Measurements from ENCODE around the gene SLC22A3.
A peak's percentile ranks its signal among the peaks of the same experiment; 100 is the strongest.

SLC22A3 gene

GRCh38 chr6:160321729-160322505 lies 26.3 kb upstream of the SLC22A3 start:
- ChIA-PET POLR2A (no interaction called here), CTCF (no interaction called here)

GRCh38 chr6:160327981-160328380 lies 20.2 kb upstream of the SLC22A3 start:
- DNase-seq (ENCODE audit: extremely low spot score): no peak
- TF ChIP-seq SP1 (IDR thresholded peaks at IDR 0.05) (no peak), FOXM1 (IDR thresholded peaks at IDR 0.05; ENCODE audit: borderline replicate concordance) (no peak), CTBP1 (IDR thresholded peaks at IDR 0.05; ENCODE audit: borderline replicate concordance) (no peak), SUZ12 (IDR thresholded peaks at IDR 0.05) (no peak), ARNT (IDR thresholded peaks at IDR 0.05) (no peak), FOXA1 (IDR thresholded peaks at IDR 0.05) (no peak), ZNF384 (IDR thresholded peaks at IDR 0.05) (no peak), ELF4 (IDR thresholded peaks at IDR 0.05) (no peak)
- TF ChIP-seq, protein P1, sequence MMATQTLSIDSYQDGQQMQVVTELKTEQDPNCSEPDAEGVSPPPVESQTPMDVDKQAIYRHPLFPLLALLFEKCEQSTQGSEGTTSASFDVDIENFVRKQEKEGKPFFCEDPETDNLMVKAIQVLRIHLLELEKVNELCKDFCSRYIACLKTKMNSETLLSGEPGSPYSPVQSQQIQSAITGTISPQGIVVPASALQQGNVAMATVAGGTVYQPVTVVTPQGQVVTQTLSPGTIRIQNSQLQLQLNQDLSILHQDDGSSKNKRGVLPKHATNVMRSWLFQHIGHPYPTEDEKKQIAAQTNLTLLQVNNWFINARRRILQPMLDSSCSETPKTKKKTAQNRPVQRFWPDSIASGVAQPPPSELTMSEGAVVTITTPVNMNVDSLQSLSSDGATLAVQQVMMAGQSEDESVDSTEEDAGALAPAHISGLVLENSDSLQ (IDR thresholded peaks at IDR 0.05): no peak
- ChIA-PET POLR2A (no interaction called here), CTCF (interaction anchor here (0.7 kb wide), 1 partner anchor 190 kb away, joined by 11 read pairs; no protein-coding TSS in a partner anchor)

More at GRCh38 chr6:160321729-160322505, 26.3 kb upstream of the SLC22A3 start:
- no peak for TF ChIP-seq FOXA1 (IDR thresholded peaks at IDR 0.05)
- TF ChIP-seq NFRKB (IDR thresholded peaks at IDR 0.05): no peak
- no peak for TF ChIP-seq BHLHE40 (IDR thresholded peaks at IDR 0.05; ENCODE audit: borderline replicate concordance)
- TF ChIP-seq SUZ12 (IDR thresholded peaks at IDR 0.05): no peak
- no peak for TF ChIP-seq TARDBP (IDR thresholded peaks at IDR 0.05)
- TF ChIP-seq FOXK2 (IDR thresholded peaks at IDR 0.05): no peak
- no peak for TF ChIP-seq CTBP1 (IDR thresholded peaks at IDR 0.05; ENCODE audit: borderline replicate concordance)
- no peak for TF ChIP-seq LEF1 (IDR thresholded peaks at IDR 0.05; ENCODE audit: borderline replicate concordance)
- TF ChIP-seq ELF4 (IDR thresholded peaks at IDR 0.05): no peak
- no peak for TF ChIP-seq SP1 (IDR thresholded peaks at IDR 0.05)
- no peak for TF ChIP-seq ZNF384 (IDR thresholded peaks at IDR 0.05)
- TF ChIP-seq, protein P1 (IDR thresholded peaks at IDR 0.05): no peak
- no peak for TF ChIP-seq FOXM1 (IDR thresholded peaks at IDR 0.05; ENCODE audit: borderline replicate concordance)
- TF ChIP-seq ARNT (IDR thresholded peaks at IDR 0.05): no peak
- TF ChIP-seq HDGF (IDR thresholded peaks at IDR 0.05; ENCODE audit: borderline replicate concordance): no peak
- TF ChIP-seq L3MBTL2 (conservative IDR thresholded peaks at IDR 0.05): no peak
- no peak for DNase-seq (ENCODE audit: extremely low spot score)

DNA sequence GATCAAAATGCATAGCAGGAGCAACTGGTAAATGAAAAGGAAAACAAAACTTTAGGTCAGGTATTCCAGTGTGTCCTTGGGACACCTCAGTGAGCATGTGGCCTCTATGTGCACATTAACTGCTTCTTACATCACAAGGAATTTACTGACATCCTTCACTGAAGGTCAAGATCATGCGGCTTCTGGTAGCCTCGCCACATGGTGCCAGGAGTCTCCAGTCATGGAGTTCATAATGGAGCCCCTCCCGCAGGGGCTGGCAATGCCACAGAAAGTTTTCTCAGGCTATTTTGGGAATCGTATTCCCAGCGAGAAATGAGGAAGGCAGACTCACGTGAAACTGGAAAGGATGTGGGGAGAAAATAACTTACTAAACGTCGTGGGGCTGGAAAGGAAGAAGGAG lies 19.7 kb upstream of the SLC22A3 start:
- POLR2A ChIA-PET: no interaction called here
- TF ChIP-seq BHLHE40 (IDR thresholded peaks at IDR 0.05; ENCODE audit: borderline replicate concordance) (no peak), HDGF (IDR thresholded peaks at IDR 0.05; ENCODE audit: borderline replicate concordance) (no peak), LEF1 (IDR thresholded peaks at IDR 0.05; ENCODE audit: borderline replicate concordance) (no peak), NFRKB (IDR thresholded peaks at IDR 0.05) (no peak), CTBP1 (IDR thresholded peaks at IDR 0.05; ENCODE audit: borderline replicate concordance) (no peak), TARDBP (IDR thresholded peaks at IDR 0.05) (no peak), SP1 (IDR thresholded peaks at IDR 0.05) (no peak)
- TF ChIP-seq, protein P1 (IDR thresholded peaks at IDR 0.05): no peak

GRCh38 chr6:160329188-160329587 lies 19.0 kb upstream of the SLC22A3 start:
- TF ChIP-seq L3MBTL2 (conservative IDR thresholded peaks at IDR 0.05): no peak
- no peak for TF ChIP-seq FOXM1 (IDR thresholded peaks at IDR 0.05; ENCODE audit: borderline replicate concordance)
- no peak for TF ChIP-seq NFRKB (IDR thresholded peaks at IDR 0.05)
- no peak for TF ChIP-seq ZNF384 (IDR thresholded peaks at IDR 0.05)
- TF ChIP-seq FOXK2 (IDR thresholded peaks at IDR 0.05): no peak
- TF ChIP-seq HDGF (IDR thresholded peaks at IDR 0.05; ENCODE audit: borderline replicate concordance): no peak
- no peak for TF ChIP-seq ELF4 (IDR thresholded peaks at IDR 0.05)
- TF ChIP-seq CTBP1 (IDR thresholded peaks at IDR 0.05; ENCODE audit: borderline replicate concordance): no peak
- ChIA-PET POLR2A (no interaction called here), CTCF (no interaction called here)
- no peak for DNase-seq (ENCODE audit: extremely low spot score)

More for the DNA sequence above, 19.7 kb upstream of the SLC22A3 start:
- DNase-seq (ENCODE audit: extremely low spot score): no peak
- CTCF ChIA-PET: no interaction called here

DNA sequence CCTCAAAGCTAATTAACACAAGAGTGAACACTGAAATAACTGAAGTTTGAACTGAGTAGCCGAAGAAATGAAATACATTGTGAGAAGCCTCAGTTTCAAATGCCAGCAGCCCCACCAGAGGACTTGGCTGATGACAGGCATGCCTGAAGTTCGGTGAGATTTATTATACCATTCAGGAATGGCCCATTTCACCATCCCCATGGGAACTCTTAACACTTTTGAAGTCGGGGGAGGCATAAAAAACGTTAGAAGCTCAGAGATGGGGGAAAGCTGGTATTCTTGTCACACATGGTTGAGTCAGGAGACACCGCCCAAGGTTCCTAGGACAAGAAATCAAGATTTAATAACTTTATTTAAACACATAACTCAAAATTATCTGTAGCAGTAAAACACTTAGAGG lies 17.6 kb upstream of the SLC22A3 start:
- ChIA-PET CTCF (no interaction called here), POLR2A (no interaction called here)
- DNase-seq (ENCODE audit: extremely low spot score): no peak
- TF ChIP-seq, protein P1 (IDR thresholded peaks at IDR 0.05): peak; percentile 16; the same call in 1 of the 2 replicates
- no peak for TF ChIP-seq ARNT (IDR thresholded peaks at IDR 0.05)

DNA sequence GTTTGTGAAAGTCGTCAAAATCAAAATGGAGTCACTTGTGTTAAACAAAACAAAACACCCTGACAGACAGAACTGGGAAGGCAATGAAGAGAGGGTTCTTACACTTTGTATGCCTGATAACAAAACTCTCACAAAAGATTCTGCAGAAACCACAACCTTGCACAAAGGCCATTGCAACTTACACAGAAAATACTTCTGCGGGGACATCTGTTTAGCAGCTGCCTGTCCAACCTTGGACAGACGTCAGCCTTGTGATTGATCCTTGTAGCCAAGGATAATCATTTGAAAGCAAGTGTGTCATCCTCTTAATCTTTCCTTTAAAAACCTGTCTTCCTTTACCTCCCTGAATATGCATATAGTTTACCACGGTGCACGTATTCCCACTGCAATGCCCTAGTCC lies 17.0 kb upstream of the SLC22A3 start:
- ChIA-PET CTCF (no interaction called here), POLR2A (no interaction called here)
- no peak for DNase-seq (ENCODE audit: extremely low spot score)
- TF ChIP-seq TARDBP (IDR thresholded peaks at IDR 0.05) (no peak), SP1 (IDR thresholded peaks at IDR 0.05) (no peak), L3MBTL2 (conservative IDR thresholded peaks at IDR 0.05) (no peak), ARNT (IDR thresholded peaks at IDR 0.05) (no peak), HDGF (IDR thresholded peaks at IDR 0.05; ENCODE audit: borderline replicate concordance) (no peak), NFRKB (IDR thresholded peaks at IDR 0.05) (no peak), CTBP1 (IDR thresholded peaks at IDR 0.05; ENCODE audit: borderline replicate concordance) (no peak), FOXM1 (IDR thresholded peaks at IDR 0.05; ENCODE audit: borderline replicate concordance) (no peak), ELF4 (IDR thresholded peaks at IDR 0.05) (no peak), FOXA1 (IDR thresholded peaks at IDR 0.05) (no peak), LEF1 (IDR thresholded peaks at IDR 0.05; ENCODE audit: borderline replicate concordance) (no peak), FOXK2 (IDR thresholded peaks at IDR 0.05) (no peak), BHLHE40 (IDR thresholded peaks at IDR 0.05; ENCODE audit: borderline replicate concordance) (no peak), ZNF384 (IDR thresholded peaks at IDR 0.05) (no peak), SUZ12 (IDR thresholded peaks at IDR 0.05) (no peak)
- TF ChIP-seq, protein P1 (IDR thresholded peaks at IDR 0.05): no peak
